Endodermal cell (in vitro differentiated cells): ENCODE measurements around the gene CEMIP2. TPM values are rescaled to one million over a fixed set of nuclear protein-coding genes. Genes with fewer than 3 reads are reported as not detected.

Source experiments
- DNase-seq: peaks from one replicate; pipeline ENCODE4 v3.0.0-alpha.2; 2017
- H3K27ac ChIP-seq: 2 replicates; pipeline ENCODE4 v1.5.1; 2013; ENCODE audit warnings: mild to moderate bottlenecking, low read depth, low read length, moderate library complexity
- H3K27me3 ChIP-seq: 2 replicates; pipeline ENCODE4 v1.6.1; 2013; ENCODE audit warnings: mild to moderate bottlenecking, low read length, moderate library complexity; ENCODE audit not compliant: insufficient read depth, control insufficient read depth, poor library complexity, severe bottlenecking
- H3K36me3 ChIP-seq: 2 replicates; pipeline ENCODE4 v1.7.0; 2013; ENCODE audit warnings: mild to moderate bottlenecking, low read length, moderate library complexity; ENCODE audit not compliant: control insufficient read depth, insufficient read depth
- H3K4me1 ChIP-seq: one replicate; pipeline ENCODE4 v1.7.0; 2013; ENCODE audit warnings: low read length; ENCODE audit not compliant: control insufficient read depth, insufficient read depth
- H3K4me3 ChIP-seq: 2 replicates; pipeline ENCODE4 v1.5.1; 2013; ENCODE audit warnings: mild to moderate bottlenecking, low read length, moderate library complexity
- H3K9ac ChIP-seq: 2 replicates; pipeline ENCODE4 v1.6.1; 2013; ENCODE audit warnings: mild to moderate bottlenecking, low read length, moderate library complexity; ENCODE audit not compliant: poor library complexity, severe bottlenecking; ENCODE audit errors: extremely low read depth
- H3K9me3 ChIP-seq: 2 replicates; pipeline ENCODE4 v1.6.1; 2013; ENCODE audit warnings: mild to moderate bottlenecking, low read length, moderate library complexity; ENCODE audit not compliant: control insufficient read depth
- H3K27ac Mint-ChIP-seq: 2 replicates; pipeline ENCODE4 v1.8.0; 2020; ENCODE audit warnings: mixed read lengths
- H3K27me3 Mint-ChIP-seq: 2 replicates; pipeline ENCODE4 v1.8.0; 2021; ENCODE audit warnings: mild to moderate bottlenecking, mixed read lengths; ENCODE audit not compliant: insufficient read depth
- H3K36me3 Mint-ChIP-seq: 2 replicates; pipeline ENCODE4 v1.8.0; 2020; ENCODE audit warnings: low read depth, mixed read lengths
- H3K4me1 Mint-ChIP-seq: 2 replicates; pipeline ENCODE4 v1.8.0; 2020; ENCODE audit warnings: mixed read lengths
- H3K4me3 Mint-ChIP-seq: 2 replicates; pipeline ENCODE4 v1.8.0; 2020; ENCODE audit warnings: mild to moderate bottlenecking, moderate library complexity, mixed read lengths
- H3K9me3 Mint-ChIP-seq: 2 replicates; pipeline ENCODE4 v1.8.0; 2020; ENCODE audit warnings: mild to moderate bottlenecking, mixed read lengths
- CTCF ChIP-seq: fragments of 200-600 bp; sonication (generic); conservative IDR thresholded peaks from 2 replicates; pipeline ENCODE4 v1.5.0; 2021; ENCODE audit warnings: antibody characterized with exemption, mild to moderate bottlenecking
- WGBS, 2 experiments: methylation state at CpG; one replicate each; pipeline versions ENCODE4 v1.1.5 to v1.1.7; 2013; ENCODE audit warnings: missing lambda C conversion rate in 2 of 2, mixed read lengths in 1 of 2; ENCODE audit not compliant: insufficient coverage in 1 of 2, insufficient read length in 1 of 2; 5-methylcytosine and 5-hydroxymethylcytosine counted together
- total RNA-seq, 2 donors: library from RNA; stranded (reverse); fragmentation: NEBNext Ultra II Directional in 1 of 2; extraction: Animal tissue kit (Norgen Biotek cat#: 25700) in 1 of 2; gene quantifications; 2 replicates in 1 of 2; 3 replicates in 1 of 2; pipeline ENCODE4 v1.2.1, GENCODE V29; 2021

CEMIP2 gene
- total RNA-seq, 2 donors from 2014 or later, result 57.9 to 70.1 TPM

- Histone ChIP-seq H3K36me3 (peaks cover 3% of the 10 kb centered on the region), H3K9ac (no peak overlapping the region), H3K9me3 (peaks cover 11% of the 10 kb centered on the region), H3K27ac (no peak overlapping the region), H3K27me3 (no peaks in the 10 kb centered on the region), H3K4me3 (no peak overlapping the region), H3K4me1 (no peaks in the 10 kb centered on the region)
- Mint-ChIP-seq H3K27me3 (no peaks in the 10 kb centered on the region), H3K9me3 (peaks cover 12% of the 10 kb centered on the region), H3K4me3 (no peak overlapping the region), H3K4me1 (peaks cover under 1% of the 10 kb centered on the region), H3K36me3 (peaks cover 10% of the 10 kb centered on the region), H3K27ac (no peak overlapping the region)
- DNase-seq, result no peak
- no peak for TF ChIP-seq CTCF
Observed at GRCh38 chr9:71676460-71676859, 91.9 kb downstream of the CEMIP2 start.

DNA sequence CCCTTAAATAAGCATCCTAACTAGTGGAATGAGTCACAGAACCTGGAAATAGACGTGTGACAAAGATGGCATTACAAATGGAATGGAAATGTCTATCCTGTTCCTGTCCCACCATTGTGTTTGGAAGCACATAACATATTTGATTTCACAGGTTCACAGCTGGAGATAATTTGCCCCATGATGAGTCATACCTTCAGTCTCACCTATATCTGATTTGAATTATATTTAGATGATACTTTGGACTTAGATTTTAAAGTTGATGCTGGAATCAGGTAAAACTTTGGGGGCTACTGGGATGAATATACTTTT, 92.5 kb downstream of the CEMIP2 start:
- Mint-ChIP-seq H3K27me3 (no peaks in the 10 kb centered on the region), H3K36me3 (peaks cover 10% of the 10 kb centered on the region), H3K4me3 (no peak overlapping the region), H3K9me3 (peaks cover 12% of the 10 kb centered on the region), H3K27ac (no peak overlapping the region), H3K4me1 (no peaks in the 10 kb centered on the region)
- Histone ChIP-seq H3K9ac (no peak overlapping the region), H3K9me3 (peaks cover 11% of the 10 kb centered on the region), H3K36me3 (peaks cover 3% of the 10 kb centered on the region), H3K4me1 (no peaks in the 10 kb centered on the region), H3K4me3 (no peak overlapping the region), H3K27me3 (no peaks in the 10 kb centered on the region), H3K27ac (no peak overlapping the region)
- 86% methylated on average over 1 of the region's 1 CpG; no CpG with 5 or more reads in 1 of the 2 experiments for WGBS, 2 experiments
- TF ChIP-seq CTCF, result no peak
- no peak for DNase-seq

DNA sequence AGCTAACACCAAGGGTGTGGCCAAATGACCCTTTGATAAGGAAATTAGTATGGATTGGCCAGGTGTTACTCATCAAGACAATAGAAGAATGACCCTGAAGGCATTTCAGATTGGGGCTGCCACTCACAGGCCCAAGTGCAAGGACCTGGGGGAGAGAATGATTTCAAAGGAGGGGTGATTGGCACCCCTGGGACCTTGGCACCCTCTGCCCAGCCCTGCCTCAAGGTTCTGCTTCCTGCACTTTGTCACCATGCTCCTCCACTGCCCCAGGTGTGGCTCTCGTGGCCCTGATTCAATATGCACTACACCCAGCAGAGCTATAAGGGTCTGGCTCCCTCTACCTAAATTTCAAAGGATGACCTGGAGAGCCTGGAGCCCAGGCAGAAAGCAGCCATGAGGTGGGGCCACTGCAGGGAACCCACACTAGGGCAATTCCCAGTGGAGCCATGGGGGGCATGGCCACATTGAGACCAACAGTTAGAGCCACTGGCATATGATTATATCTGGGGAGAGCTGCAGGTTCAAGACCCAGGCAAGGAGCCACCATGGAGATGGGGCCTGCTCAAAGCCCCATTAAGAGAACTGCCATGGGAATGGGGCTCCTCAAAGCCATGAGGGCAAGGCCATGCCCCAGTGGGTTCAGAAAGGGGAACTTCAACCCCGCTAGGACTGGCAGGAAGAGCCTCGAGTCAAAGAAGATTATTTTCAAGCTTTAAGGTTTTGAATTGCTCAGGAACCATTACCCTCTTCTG, 93.0 kb downstream of the CEMIP2 start:
- no peak for DNase-seq
- TF ChIP-seq CTCF, result peak; percentile 19
- no peaks in the 10 kb centered on the region for H3K27me3 ChIP-seq

More for the DNA sequence above, 93.0 kb downstream of the CEMIP2 start:
- Histone ChIP-seq H3K9ac (no peak overlapping the region), H3K27ac (no peak overlapping the region), H3K36me3 (peaks cover 3% of the 10 kb centered on the region), H3K4me3 (no peak overlapping the region), H3K9me3 (peaks cover 11% of the 10 kb centered on the region), H3K4me1 (no peaks in the 10 kb centered on the region)
- H3K27me3 Mint-ChIP-seq, result no peaks in the 10 kb centered on the region
- peaks cover 10% of the 10 kb centered on the region for H3K36me3 Mint-ChIP-seq
- H3K4me1 Mint-ChIP-seq, result no peaks in the 10 kb centered on the region
- no peak overlapping the region for H3K4me3 Mint-ChIP-seq
- 44 to 63% methylated on average over 2 to 3 of the region's 3 CpGs for WGBS, 2 experiments
- H3K27ac Mint-ChIP-seq, result no peak overlapping the region
- H3K9me3 Mint-ChIP-seq, result peaks cover 12% of the 10 kb centered on the region
